Measurements from ENCODE around the gene ZBTB7C.

ZBTB7C gene

GRCh38 chr18:47984991-47985390 is 424.2 kb downstream of the ZBTB7C start (continued):
- TF ChIP-seq, protein P1, sequence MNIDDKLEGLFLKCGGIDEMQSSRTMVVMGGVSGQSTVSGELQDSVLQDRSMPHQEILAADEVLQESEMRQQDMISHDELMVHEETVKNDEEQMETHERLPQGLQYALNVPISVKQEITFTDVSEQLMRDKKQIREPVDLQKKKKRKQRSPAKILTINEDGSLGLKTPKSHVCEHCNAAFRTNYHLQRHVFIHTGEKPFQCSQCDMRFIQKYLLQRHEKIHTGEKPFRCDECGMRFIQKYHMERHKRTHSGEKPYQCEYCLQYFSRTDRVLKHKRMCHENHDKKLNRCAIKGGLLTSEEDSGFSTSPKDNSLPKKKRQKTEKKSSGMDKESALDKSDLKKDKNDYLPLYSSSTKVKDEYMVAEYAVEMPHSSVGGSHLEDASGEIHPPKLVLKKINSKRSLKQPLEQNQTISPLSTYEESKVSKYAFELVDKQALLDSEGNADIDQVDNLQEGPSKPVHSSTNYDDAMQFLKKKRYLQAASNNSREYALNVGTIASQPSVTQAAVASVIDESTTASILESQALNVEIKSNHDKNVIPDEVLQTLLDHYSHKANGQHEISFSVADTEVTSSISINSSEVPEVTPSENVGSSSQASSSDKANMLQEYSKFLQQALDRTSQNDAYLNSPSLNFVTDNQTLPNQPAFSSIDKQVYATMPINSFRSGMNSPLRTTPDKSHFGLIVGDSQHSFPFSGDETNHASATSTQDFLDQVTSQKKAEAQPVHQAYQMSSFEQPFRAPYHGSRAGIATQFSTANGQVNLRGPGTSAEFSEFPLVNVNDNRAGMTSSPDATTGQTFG (tag by site-specific recombination; IDR thresholded peaks at IDR 0.05; ENCODE audit: borderline replicate concordance): no peak
- TF ChIP-seq BCL11B (tag by site-specific recombination; IDR thresholded peaks at IDR 0.05; ENCODE audit: low read depth): no peak
- TF ChIP-seq ZNF280C (tag by site-specific recombination; IDR thresholded peaks at IDR 0.05): no peak
- TF ChIP-seq, protein P2, sequence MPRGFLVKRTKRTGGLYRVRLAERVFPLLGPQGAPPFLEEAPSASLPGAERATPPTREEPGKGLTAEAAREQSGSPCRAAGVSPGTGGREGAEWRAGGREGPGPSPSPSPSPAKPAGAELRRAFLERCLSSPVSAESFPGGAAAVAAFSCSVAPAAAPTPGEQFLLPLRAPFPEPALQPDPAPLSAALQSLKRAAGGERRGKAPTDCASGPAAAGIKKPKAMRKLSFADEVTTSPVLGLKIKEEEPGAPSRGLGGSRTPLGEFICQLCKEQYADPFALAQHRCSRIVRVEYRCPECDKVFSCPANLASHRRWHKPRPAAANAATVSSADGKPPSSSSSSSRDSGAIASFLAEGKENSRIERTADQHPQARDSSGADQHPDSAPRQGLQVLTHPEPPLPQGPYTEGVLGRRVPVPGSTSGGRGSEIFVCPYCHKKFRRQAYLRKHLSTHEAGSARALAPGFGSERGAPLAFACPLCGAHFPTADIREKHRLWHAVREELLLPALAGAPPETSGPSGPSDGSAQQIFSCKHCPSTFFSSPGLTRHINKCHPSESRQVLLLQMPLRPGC (tag by site-specific recombination; IDR thresholded peaks at IDR 0.05): no peak
- no peak for TF ChIP-seq ZNF514 (tag by site-specific recombination; IDR thresholded peaks at IDR 0.05)
- no peak for TF ChIP-seq GLIS2 (tag by site-specific recombination; IDR thresholded peaks at IDR 0.05)
- TF ChIP-seq ZNF354C (tag by site-specific recombination; IDR thresholded peaks at IDR 0.05; ENCODE audit: borderline replicate concordance, low read depth): no peak
- TF ChIP-seq, protein P3, sequence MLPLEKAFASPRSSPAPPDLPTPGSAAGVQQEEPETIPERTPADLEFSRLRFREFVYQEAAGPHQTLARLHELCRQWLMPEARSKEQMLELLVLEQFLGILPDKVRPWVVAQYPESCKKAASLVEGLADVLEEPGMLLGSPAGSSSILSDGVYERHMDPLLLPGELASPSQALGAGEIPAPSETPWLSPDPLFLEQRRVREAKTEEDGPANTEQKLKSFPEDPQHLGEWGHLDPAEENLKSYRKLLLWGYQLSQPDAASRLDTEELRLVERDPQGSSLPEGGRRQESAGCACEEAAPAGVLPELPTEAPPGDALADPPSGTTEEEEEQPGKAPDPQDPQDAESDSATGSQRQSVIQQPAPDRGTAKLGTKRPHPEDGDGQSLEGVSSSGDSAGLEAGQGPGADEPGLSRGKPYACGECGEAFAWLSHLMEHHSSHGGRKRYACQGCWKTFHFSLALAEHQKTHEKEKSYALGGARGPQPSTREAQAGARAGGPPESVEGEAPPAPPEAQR (tag by site-specific recombination; IDR thresholded peaks at IDR 0.05): no peak
- no peak for TF ChIP-seq HOXC10 (CRISPR knock-in tag; IDR thresholded peaks at IDR 0.05)
- TF ChIP-seq, protein P4, sequence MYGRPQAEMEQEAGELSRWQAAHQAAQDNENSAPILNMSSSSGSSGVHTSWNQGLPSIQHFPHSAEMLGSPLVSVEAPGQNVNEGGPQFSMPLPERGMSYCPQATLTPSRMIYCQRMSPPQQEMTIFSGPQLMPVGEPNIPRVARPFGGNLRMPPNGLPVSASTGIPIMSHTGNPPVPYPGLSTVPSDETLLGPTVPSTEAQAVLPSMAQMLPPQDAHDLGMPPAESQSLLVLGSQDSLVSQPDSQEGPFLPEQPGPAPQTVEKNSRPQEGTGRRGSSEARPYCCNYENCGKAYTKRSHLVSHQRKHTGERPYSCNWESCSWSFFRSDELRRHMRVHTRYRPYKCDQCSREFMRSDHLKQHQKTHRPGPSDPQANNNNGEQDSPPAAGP (tag by site-specific recombination; IDR thresholded peaks at IDR 0.05): no peak
- no peak for TF ChIP-seq KLF1 (tag by site-specific recombination; IDR thresholded peaks at IDR 0.05)
- TF ChIP-seq, protein P5, sequence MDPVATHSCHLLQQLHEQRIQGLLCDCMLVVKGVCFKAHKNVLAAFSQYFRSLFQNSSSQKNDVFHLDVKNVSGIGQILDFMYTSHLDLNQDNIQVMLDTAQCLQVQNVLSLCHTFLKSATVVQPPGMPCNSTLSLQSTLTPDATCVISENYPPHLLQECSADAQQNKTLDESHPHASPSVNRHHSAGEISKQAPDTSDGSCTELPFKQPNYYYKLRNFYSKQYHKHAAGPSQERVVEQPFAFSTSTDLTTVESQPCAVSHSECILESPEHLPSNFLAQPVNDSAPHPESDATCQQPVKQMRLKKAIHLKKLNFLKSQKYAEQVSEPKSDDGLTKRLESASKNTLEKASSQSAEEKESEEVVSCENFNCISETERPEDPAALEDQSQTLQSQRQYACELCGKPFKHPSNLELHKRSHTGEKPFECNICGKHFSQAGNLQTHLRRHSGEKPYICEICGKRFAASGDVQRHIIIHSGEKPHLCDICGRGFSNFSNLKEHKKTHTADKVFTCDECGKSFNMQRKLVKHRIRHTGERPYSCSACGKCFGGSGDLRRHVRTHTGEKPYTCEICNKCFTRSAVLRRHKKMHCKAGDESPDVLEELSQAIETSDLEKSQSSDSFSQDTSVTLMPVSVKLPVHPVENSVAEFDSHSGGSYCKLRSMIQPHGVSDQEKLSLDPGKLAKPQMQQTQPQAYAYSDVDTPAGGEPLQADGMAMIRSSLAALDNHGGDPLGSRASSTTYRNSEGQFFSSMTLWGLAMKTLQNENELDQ (tag by site-specific recombination; IDR thresholded peaks at IDR 0.05; ENCODE audit: low read depth): no peak

DNA sequence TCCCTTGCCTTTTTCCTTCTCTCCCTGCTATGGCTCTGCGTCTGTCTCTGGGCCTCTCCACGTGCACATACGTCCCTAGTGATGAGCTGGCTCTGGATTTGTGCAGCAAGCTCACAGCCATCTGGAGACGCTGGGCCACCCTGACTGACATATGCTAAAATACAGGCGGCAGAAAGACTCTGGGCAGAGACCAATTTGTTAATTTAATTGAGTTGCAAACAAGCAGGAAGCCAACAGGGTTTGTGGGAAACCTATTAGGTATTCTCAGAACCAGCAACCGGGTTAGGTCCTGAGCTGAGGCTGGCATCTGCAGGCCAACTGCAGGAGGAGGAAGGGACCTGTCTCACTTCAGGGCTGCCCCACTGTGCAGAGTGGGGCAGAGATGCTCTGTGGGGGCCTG is 425.2 kb downstream of the ZBTB7C start:
- POLR2A ChIA-PET: no interaction called here
- H3K27ac ChIP-seq (ENCODE audit: extremely low read depth, low read depth, low read length): no peak overlapping the region
- no peaks in the 10 kb centered on the region for H3K9me3 ChIP-seq (ENCODE audit: control insufficient read depth, insufficient read depth, low read depth, low read length)
- no peak overlapping the region for H3K4me3 ChIP-seq (ENCODE audit: low read depth, low read length)
- TF ChIP-seq ZNF221 (tag by site-specific recombination; IDR thresholded peaks at IDR 0.05; ENCODE audit: borderline replicate concordance): no peak
- TF ChIP-seq ZIC2 (tag by site-specific recombination; IDR thresholded peaks at IDR 0.05): no peak
- TF ChIP-seq ZNF585B (tag by site-specific recombination; IDR thresholded peaks at IDR 0.05): no peak
- no peak for TF ChIP-seq ZNF239 (tag by site-specific recombination; IDR thresholded peaks at IDR 0.05)
- TF ChIP-seq KLF8 (tag by site-specific recombination; IDR thresholded peaks at IDR 0.05): no peak
- TF ChIP-seq ZNF488 (tag by site-specific recombination; IDR thresholded peaks at IDR 0.05): no peak
- TF ChIP-seq ZBTB8A (tag by site-specific recombination; IDR thresholded peaks at IDR 0.05): no peak
- no peak for TF ChIP-seq ZNF768 (tag by site-specific recombination; IDR thresholded peaks at IDR 0.05)
- TF ChIP-seq ZNF596 (tag by site-specific recombination; IDR thresholded peaks at IDR 0.05): no peak
- TF ChIP-seq WT1 (tag by site-specific recombination; IDR thresholded peaks at IDR 0.05): no peak
- TF ChIP-seq, protein P6, sequence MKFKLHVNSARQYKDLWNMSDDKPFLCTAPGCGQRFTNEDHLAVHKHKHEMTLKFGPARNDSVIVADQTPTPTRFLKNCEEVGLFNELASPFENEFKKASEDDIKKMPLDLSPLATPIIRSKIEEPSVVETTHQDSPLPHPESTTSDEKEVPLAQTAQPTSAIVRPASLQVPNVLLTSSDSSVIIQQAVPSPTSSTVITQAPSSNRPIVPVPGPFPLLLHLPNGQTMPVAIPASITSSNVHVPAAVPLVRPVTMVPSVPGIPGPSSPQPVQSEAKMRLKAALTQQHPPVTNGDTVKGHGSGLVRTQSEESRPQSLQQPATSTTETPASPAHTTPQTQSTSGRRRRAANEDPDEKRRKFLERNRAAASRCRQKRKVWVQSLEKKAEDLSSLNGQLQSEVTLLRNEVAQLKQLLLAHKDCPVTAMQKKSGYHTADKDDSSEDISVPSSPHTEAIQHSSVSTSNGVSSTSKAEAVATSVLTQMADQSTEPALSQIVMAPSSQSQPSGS (tag by site-specific recombination; IDR thresholded peaks at IDR 0.05; ENCODE audit: low read depth): no peak
- CTCF ChIA-PET: interaction anchor here (0.6 to 2.4 kb wide), 2 partner anchors 13 to 147 kb away, joined by 3 to 14 read pairs; no protein-coding TSS in a partner anchor
- H3K36me3 ChIP-seq (ENCODE audit: control insufficient read depth in 2 of 2, insufficient read depth in 1 of 2, low read length in 2 of 2): no peaks in the 10 kb centered on the region
- no peaks in the 10 kb centered on the region for H3K4me1 ChIP-seq (ENCODE audit: control insufficient read depth, insufficient read depth, low read length)
